ENCODE measurements around the gene BEGAIN. TPM values are rescaled to one million over a fixed set of nuclear protein-coding genes. Genes with fewer than 3 reads are reported as not detected.

Gene BEGAIN
- total and polyA plus RNA-seq, 2 donors (not counting 1 experiment from before 2014, with no cell fraction given): under 0.01 to 0.17 TPM

GRCh38 chr14:100601914-100602313, 14.7 kb upstream of the BEGAIN start:
- Histone ChIP-seq H3K27me3 (ENCODE audit: control insufficient read depth, insufficient read depth, low read length) (no peaks in the 10 kb centered on the region), H3K9me3 (ENCODE audit: control insufficient read depth, insufficient read depth, low read depth, low read length) (no peaks in the 10 kb centered on the region), H3K4me3 (replicated peaks in 1 of 4; ENCODE audit: control extremely low read depth in 1 of 4, insufficient read depth in 1 of 4, low read depth in 3 of 4, low read length in 4 of 4) (no peak overlapping the region), H2AFZ (ENCODE audit: low read length) (no peak overlapping the region), H3K4me2 (ENCODE audit: extremely low read depth, insufficient read depth, low read length) (no peak overlapping the region), H3K79me2 (ENCODE audit: control insufficient read depth, insufficient read depth, low read length) (no peaks in the 10 kb centered on the region), H3K27ac (ENCODE audit: insufficient read depth, low read length) (no peak overlapping the region), H3K4me1 (ENCODE audit: control insufficient read depth, extremely low read depth, insufficient read depth, low read length) (no peaks in the 10 kb centered on the region), H4K20me1 (ENCODE audit: control insufficient read depth, extremely low read depth, insufficient read depth, low read length) (no peaks in the 10 kb centered on the region), H3K9ac (ENCODE audit: insufficient read depth, low read length) (no peak overlapping the region), H3K36me3 (ENCODE audit: control insufficient read depth, insufficient read depth, low read length) (no peaks in the 10 kb centered on the region)
- TF ChIP-seq EZH2 (IDR thresholded peaks at IDR 0.05; ENCODE audit: low read length, missing control alignments) (no peak), CTCF (conservative IDR thresholded peaks at IDR 0.05 in 1 of 2, IDR thresholded peaks at IDR 0.05 in 1 of 2; ENCODE audit: low read depth in 1 of 2, low read length in 2 of 2) (no peak)
- no peak for DNase-seq (ENCODE audit: low read depth in 2 of 2)

- Histone ChIP-seq H4K20me1 (ENCODE audit: control insufficient read depth, extremely low read depth, insufficient read depth, low read length) (no peaks in the 10 kb centered on the region), H3K27ac (ENCODE audit: insufficient read depth, low read length) (no peak overlapping the region), H3K36me3 (ENCODE audit: control insufficient read depth, insufficient read depth, low read length) (no peaks in the 10 kb centered on the region), H3K4me2 (ENCODE audit: extremely low read depth, insufficient read depth, low read length) (no peak overlapping the region), H3K79me2 (ENCODE audit: control insufficient read depth, insufficient read depth, low read length) (no peaks in the 10 kb centered on the region), H3K4me1 (ENCODE audit: control insufficient read depth, extremely low read depth, insufficient read depth, low read length) (no peaks in the 10 kb centered on the region), H3K9ac (ENCODE audit: insufficient read depth, low read length) (no peak overlapping the region), H3K9me3 (ENCODE audit: control insufficient read depth, insufficient read depth, low read depth, low read length) (no peaks in the 10 kb centered on the region), H3K27me3 (ENCODE audit: control insufficient read depth, insufficient read depth, low read length) (no peaks in the 10 kb centered on the region), H2AFZ (ENCODE audit: low read length) (no peak overlapping the region), H3K4me3 (replicated peaks in 1 of 4; ENCODE audit: control extremely low read depth in 1 of 4, insufficient read depth in 1 of 4, low read depth in 3 of 4, low read length in 4 of 4) (no peak overlapping the region)
- DNase-seq (ENCODE audit: low read depth in 2 of 2): no peak
- TF ChIP-seq EZH2 (IDR thresholded peaks at IDR 0.05; ENCODE audit: low read length, missing control alignments) (no peak), CTCF (conservative IDR thresholded peaks at IDR 0.05 in 1 of 2, IDR thresholded peaks at IDR 0.05 in 1 of 2; ENCODE audit: low read depth in 1 of 2, low read length in 2 of 2) (no peak)
Observed at GRCh38 chr14:100601064-100601463, 13.8 kb upstream of the BEGAIN start.

- no peaks in the 10 kb centered on the region for H3K9me3 ChIP-seq (ENCODE audit: control insufficient read depth, insufficient read depth, low read depth, low read length)
- H2AFZ ChIP-seq (ENCODE audit: low read length): no peak overlapping the region
- DNase-seq (ENCODE audit: low read depth in 2 of 2): no peak
- no peaks in the 10 kb centered on the region for H4K20me1 ChIP-seq (ENCODE audit: control insufficient read depth, extremely low read depth, insufficient read depth, low read length)
- no peak overlapping the region for H3K4me3 ChIP-seq (replicated peaks in 1 of 4; ENCODE audit: control extremely low read depth in 1 of 4, insufficient read depth in 1 of 4, low read depth in 3 of 4, low read length in 4 of 4)
- no peaks in the 10 kb centered on the region for H3K36me3 ChIP-seq (ENCODE audit: control insufficient read depth, insufficient read depth, low read length)
- no peak overlapping the region for H3K27ac ChIP-seq (ENCODE audit: insufficient read depth, low read length)
- H3K79me2 ChIP-seq (ENCODE audit: control insufficient read depth, insufficient read depth, low read length): no peaks in the 10 kb centered on the region
- TF ChIP-seq CTCF (conservative IDR thresholded peaks at IDR 0.05 in 1 of 2, IDR thresholded peaks at IDR 0.05 in 1 of 2; ENCODE audit: low read depth in 1 of 2, low read length in 2 of 2): no peak
- TF ChIP-seq EZH2 (IDR thresholded peaks at IDR 0.05; ENCODE audit: low read length, missing control alignments): no peak
- H3K4me1 ChIP-seq (ENCODE audit: control insufficient read depth, extremely low read depth, insufficient read depth, low read length): no peaks in the 10 kb centered on the region
- no peak overlapping the region for H3K9ac ChIP-seq (ENCODE audit: insufficient read depth, low read length)
- peaks cover 2% of the 10 kb centered on the region for H3K27me3 ChIP-seq (ENCODE audit: control insufficient read depth, insufficient read depth, low read length)
- no peak overlapping the region for H3K4me2 ChIP-seq (ENCODE audit: extremely low read depth, insufficient read depth, low read length)
Observed at GRCh38 chr14:100599981-100600380, 12.8 kb upstream of the BEGAIN start.
